GM19239 (cell line): ENCODE results near the gene KISS1R.
"Not testable (repeated sequence)": the region's sequence is repeated elsewhere in the genome, so short reads cannot be mapped to it uniquely, and the experiment has no call there.

Source experiments
- DNase-seq: peaks from one replicate; pipeline ENCODE4 v3.0.0; 2011; ENCODE audit warnings: low spot score; ENCODE audit not compliant: insufficient read length
- FAIRE-seq: peaks from 2 replicates; lab custom pipeline; 2011; peaks lifted over from hg19 to GRCh38; lab: Jason Lieb, UNC

KISS1R gene

DNA sequence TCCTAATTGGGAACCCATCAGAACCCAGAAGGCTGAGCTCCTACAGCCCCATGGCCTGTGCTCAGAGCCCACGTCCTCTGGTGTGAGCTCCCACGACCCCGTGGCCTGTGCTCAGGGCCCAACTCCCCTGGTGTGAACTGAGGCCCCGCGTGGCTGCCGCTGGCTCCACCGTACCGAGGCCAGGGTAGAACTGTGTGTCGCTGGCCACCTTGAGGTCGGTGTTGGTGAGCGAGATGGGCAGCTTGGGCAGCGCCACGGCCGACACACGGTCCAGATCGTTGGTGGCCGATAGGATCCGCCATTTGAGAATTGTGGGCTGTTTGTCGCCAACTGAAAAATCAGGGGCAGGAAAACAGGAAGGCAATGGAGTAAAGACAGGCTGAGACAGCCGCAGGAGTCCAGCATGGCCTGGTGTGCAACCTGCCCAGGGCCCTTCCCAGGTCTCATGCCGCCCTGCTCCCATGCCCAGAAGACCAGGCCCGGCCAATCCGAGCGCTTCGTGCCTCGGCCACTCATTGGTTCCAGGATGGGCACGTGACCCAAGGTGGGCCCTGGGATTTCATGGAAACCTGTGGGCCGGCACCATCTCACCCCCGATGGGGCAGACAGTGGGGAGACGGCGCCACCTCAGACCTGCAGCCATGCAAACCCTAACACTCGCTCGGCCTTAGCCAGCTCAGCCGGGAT is 35.6 kb upstream of the KISS1R start:
- FAIRE-seq, result no peak
- no peak for DNase-seq

DNA sequence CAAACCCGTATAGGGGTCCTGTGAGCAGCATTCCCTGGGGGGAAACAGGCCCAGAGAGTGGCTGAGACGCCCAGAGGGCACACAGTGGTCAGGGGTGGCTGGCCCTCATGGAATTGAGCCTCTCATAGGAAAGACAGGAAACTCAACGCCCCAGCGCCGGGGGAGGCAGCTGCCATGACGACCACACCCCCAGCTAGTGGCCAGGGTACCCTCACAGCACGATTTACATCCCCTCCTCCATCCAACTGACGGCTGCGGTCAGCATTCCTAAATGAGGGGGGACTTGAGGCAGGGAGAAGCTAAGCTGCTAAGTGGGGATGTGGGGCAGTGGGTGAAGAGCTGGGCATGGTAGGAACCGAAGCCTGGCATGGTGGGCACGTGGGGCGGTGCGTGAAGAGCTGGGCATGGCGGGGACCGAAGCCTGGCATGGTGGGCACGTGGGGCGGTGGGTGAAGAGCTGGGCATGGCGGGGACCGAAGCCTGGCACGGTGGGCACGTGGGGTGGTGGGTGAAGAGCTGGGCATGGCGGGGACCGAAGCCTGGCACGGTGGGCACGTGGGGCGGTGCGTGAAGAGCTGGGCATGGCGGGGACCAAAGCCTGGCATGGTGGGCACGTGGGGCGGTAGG is 34.1 kb upstream of the KISS1R start:
- DNase-seq (no peak), FAIRE-seq (no peak)

DNA sequence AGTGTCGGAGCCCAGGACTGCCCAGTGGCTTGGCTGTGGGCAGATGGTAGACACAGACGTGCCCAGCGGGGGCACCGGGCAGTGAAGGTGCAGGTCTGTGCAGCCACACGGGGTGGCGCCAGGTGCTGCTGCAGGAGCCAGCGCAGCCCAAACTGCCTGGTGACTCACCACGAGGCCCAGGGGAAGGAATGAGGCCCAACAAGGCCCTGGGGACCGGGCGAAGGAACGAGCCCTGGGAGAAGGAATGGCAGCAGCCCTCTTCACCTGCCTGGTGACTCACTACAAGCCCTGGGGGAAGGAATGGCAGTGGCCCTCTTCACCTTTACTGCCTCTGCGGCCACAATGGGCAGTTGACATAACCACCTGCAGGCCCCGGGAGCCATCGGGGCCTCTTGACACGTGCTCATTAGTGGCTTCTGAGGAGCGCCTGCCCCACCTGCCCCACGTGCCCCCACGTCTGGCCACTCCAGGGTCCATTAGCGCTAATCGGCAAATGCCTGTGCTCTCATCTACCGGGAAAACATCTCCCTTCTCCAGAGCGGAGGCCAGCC is 33.4 kb upstream of the KISS1R start:
- DNase-seq, result no peak
- FAIRE-seq, result no peak

DNA sequence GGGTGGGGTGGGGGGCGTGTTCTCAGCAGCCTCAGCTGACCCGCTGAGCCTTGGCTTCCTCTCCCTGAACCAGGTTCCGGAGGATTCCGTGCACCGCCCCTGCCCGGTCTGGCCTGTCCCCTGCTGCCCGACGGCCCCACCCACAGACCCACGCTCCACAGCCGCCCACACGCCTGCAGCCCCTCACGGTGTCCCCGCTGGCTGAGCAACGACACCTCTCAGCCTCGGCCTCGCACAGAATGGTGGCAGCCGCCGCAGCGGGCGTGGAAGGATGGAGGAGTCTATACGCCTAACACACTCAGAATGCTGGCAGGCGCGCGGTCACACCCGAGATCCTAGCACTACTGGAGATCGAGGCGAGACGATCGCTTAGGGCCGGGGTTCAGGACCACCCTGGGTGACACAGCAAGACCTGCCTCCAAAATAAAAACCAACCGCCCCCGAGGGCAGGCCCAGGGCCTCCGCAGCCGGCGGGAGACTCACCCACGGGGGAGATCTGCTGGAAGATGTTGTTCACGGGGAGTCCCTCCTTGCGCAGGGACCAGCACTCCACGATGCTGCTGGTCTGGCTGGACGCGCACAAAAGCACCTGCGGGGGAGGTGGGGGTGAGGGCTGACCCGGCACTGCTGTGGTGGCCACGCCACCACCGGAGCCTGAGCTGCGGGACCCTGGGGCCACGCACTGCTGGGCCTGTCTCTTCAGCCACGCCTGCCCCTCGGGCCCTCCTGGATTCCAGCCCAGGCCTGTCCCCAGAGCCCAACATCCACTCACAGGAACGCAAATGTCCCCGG is 32.5 kb upstream of the KISS1R start:
- FAIRE-seq, result no peak

DNA sequence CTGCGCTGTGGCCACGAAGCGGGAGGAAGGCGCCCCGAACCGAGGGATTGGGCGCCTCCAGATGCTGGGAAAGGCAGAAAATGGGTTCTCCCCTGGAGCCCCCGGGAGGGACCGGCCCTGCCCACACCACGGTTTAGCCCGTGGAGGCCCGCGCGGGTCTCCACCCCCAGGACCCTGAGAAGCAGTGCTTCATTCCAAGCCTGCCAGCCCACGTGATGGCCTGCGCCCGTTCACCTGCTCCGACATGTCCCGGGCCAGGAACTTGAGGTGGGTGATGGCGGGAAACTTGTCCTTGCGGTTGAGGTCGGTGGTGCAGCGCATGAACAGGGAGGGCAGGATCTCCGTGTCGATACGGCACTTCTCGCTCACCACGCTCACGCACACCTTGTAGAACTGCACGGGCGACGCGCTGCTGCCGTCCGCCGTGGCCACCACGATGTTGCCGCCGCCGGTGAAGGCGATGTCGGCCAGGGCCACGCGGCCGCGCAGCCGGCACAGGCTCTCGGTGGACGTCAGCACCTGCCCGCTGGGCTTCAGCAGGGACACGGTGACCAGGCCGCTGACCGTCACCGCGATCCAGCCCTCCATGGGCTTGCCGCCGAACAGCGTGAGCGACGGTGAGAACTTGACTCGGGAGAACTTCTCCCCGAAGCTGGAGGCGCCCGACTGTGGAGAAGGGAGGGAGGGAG is 31.5 kb upstream of the KISS1R start:
- DNase-seq (no peak), FAIRE-seq (no peak)

More for the DNA sequence above, 32.5 kb upstream of the KISS1R start:
- no peak for DNase-seq

DNA sequence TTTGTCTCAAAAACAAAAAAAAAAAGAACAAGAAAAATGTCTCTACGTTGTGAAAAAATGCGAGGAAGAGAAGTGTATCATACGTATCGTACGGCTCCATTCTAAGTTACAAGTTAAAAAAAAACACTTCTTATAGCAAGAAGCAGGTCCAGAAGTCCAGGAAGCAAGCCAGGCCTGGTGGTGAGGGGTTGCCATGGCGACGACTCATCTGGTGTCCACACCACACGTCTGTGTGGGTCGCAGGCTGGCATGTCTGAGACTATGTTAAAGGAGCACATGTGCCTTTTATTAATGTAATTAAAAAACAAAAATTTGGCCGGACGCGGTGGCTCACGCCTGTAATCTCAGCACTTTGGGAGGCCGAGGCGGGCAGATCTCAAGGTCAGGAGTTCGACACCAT is 30.1 kb upstream of the KISS1R start:
- DNase-seq (no peak), FAIRE-seq (no peak)

DNA sequence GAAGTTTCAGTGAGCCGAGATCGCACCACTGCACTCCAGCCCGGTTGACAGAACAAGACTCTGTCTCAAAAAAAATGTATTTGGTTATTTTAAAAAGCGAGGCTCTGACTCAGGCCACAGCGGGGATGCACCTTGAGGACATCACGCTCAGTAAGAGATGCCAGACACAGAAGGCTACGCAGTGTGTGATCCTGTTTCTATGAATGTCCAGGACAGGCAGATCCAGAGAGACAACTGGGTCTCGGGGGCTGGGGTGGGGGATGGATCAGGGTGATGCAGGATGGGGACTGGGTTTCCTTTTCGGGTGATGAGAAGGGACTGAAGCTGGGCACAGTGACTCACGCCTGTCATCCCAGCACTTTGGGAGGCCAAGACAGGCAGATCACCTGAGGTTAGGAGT is 29.5 kb upstream of the KISS1R start:
- DNase-seq (no peak), FAIRE-seq (no peak)

DNA sequence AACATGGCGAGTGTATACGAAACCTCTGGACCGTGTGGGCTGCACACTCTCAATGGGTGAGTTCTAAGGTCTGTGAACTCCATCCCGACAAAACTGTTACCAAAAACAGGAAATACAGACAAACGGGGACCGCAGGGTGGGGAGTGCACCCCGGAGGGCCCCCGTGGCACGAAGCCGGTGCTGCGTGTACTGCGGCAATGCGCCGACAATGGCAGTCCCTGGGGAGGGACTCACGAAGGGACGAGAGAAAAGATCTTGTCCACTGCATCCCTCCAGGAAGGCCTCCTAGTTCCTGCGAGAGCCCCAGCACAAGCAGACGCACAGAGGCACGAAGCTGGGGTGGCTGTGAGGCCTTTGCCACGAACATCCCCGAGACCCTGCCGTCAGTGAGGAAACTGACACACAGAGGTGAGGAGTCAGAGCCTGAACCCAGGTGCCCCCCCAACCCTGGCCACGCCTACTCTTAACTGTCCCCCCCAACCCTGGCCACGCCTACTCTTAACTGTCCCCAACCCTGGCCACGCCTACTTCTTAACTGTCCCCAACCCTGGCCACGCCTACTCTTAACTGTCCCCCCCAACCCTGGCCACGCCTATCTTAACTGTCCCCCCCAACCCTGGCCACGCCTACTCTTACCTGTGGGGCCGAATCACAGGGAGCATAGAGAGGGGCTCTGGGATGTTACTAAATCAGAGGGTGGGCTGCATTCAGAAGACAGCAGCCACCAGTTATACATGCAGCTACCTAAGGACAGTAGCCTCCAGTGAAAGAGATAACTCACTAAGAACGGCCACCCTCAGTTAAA is 28.4 kb upstream of the KISS1R start:
- DNase-seq, result no peak
- FAIRE-seq, result no peak

DNA sequence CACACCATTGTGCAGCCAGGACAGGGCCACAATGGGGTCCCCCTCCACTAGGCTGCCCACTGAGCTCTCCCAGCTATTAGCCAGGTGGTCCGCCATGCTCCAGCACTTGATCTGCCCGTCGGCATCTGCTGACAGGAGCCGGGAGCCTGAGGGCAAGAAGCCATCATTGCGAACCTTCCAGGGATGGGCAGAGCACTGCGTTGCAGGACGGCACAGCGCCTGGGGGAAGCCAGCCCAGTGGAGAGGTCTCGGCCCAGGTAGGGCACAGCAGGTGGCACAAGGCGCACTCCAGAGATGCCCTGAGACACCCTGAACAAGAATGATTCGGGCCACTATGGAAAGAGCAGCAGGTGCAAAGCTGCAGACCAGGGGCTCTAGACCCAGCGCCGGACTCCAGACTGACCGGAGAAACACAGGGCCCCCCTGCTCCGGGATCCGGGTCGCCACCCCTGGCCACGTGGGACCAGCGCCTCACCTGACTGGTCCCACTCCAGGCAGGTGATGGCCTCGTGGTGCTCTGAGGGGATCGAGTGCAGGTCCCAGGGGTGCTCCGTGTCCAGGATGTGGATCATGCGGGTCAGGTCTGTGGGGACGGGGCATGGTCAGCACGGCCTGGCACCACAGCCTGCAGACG is 27.4 kb upstream of the KISS1R start:
- DNase-seq (no peak), FAIRE-seq (no peak)

DNA sequence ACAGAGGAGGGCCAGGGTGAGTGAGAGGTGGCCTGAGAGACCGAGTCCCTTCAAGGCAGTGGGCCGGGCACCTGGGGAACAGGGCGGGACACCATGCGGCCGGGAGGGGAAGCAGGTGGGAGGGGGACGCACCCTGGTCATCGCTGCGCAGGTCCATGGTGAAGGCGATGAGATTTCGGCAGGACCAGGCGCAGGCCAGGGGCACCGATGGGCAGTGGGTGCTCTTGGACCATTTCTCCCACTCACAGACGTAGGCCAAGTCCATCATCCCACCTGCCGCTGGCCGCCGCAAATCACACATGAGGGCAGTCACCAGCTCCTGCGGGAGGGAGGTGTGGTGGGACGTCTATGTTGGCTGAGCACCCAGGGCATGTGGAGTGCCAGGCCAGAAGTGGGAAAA is 26.3 kb upstream of the KISS1R start:
- no peak for FAIRE-seq
- no peak for DNase-seq

DNA sequence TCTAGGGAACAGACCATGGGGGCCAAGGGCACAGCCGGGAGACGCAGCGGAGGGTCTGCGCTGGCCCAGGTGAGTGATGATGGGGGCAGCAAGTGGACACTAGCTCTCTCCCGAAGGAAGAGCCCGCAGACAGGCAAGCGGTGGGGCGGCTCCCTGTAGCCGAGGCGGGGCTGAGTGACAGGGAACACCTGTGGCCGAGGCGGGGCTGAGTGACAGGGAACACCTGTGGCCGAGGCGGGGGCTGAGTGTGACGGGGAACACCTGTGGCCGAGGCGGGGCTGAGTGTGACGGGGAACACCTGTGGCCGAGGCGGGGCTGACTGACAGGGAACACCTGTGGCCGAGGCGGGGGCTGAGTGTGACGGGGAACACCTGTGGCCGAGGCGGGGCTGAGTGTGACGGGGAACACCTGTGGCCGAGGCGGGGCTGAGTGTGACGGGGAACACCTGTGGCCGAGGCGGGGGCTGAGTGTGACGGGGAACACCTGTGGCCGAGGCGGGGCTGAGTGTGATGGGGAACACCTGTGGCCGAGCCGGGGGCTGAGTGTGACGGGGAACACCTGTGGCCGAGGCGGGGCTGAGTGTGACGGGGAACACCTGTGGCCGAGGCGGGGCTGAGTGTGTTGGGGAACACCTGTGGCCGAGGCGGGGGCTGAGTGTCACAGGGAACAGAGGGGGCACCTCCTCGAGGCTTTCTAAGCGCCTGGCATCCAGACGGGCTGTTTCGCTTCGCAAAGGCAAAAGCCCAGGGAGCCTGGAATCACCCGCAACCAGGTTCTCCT is 25.5 kb upstream of the KISS1R start:
- DNase-seq, FAIRE-seq: not testable (repeated sequence)

DNA sequence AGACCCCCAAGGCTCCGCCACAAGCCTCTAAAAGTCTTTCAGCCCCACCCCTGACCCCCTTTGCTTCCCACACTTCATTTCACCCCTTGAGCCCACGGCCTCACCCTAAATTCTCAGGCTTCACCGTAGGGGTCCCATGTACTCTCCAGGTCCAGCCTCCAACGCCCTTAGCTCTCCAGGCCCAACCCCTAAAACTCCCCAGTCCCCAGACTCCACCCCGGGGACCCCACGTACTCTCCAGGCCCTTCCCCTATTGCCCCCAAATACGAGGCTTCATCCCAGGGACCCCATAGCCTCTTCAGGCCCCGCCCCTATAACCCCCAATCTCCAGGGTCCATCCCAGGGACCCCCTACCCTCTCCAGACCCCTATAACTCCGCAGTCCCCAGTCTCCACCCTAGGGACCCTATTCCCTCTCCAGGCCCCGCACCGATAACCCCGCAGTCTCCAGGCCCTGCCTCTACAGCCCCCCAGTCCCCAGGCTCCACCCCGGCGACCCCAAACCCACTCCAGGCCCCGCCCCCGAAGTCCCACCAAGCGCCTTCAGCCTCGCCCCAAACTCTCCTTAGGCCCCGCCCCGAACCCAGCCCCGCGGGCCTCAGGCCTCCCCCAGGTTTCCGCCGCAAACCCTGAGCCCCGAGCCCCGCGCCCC is 24.8 kb upstream of the KISS1R start:
- no peak for DNase-seq
- FAIRE-seq, result no peak

DNA sequence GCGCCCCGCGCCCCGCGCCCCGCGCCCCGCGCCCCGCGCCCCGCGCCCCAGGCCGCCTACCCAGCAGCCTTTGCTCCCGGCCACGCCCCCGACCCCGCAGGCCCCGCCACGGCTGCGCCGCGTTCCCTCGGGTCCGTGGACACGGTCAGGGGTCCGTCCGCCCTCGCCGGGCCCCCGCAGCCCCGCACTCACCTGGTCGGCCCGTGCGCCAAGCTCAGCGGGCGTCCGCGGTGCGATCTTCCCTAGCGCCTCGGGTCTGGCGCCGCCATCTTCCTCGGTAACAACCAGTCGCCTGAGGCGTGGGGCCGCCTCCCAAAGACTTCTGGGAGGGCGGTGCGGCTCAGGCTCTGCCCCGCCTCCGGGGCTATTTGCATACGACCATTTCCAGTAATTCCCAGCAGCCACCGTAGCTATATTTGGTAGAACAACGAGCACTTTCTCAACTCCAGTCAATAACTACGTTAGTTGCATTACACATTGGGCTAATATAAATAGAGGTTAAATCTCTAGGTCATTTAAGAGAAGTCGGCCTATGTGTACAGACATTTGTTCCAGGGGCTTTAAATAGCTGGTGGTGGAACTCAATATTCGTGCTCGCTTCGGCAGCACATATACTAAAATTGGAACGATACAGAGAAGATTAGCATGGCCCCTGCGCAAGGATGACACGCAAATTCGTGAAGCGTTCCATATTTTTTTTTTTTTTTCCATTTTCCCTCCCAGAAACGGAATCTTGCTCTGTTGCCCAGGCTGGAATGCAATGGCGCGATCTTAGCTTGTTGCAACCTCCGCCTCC is 24.0 kb upstream of the KISS1R start, which contains the start of the genes MED16 and RNU6-9:
TSS of gene MED16 (minus strand) at position 294 of the 796 bp plus-strand sequence. CDS start 2,056 bp downstream, outside the sequence.
TSS of gene RNU6-9 (plus strand) at position 591 of the 796 bp plus-strand sequence.
- DNase-seq, result peak; percentile 100
- peak; percentile 94 for FAIRE-seq

DNA sequence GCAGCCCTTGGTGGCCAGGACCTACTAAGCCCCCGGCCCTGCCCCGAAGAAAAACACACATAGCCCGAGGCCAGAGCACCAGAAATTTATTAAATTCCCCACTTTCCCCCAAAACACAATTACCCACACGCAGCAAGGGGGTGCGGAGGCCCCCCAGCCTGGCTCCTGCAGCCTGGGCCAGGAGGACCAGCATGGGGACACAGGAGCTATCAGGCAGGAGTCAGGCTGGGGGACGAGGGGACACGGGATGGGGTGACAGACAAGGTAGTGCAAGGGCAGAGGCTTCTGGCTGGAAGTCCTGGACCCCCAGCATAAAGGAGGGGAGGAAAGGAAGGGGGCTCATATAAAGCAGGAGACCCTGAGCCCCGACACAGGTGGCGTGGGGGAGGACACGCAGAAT is 20.7 kb upstream of the KISS1R start:
- DNase-seq, result no peak
- no peak for FAIRE-seq

DNA sequence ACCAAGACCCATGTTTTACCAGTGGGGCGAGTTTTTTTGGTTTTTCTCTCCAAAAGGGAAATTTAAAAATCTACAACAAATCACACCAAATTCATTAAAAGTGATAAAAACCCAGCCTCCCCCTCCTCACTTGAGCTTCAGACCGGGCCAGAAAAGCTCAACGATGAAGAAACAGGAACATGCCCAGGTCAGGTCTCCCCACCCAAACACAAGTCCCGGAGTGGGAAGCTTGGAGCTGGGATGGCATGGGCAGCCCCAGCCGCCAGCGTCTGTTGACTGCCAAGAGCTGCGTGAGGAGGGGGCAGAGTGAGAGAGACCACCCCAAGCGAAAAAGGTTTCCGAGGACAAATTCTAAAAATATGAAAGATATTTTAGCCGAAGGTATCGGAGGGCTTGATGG is 20.1 kb upstream of the KISS1R start:
- no peak for DNase-seq
- no peak for FAIRE-seq

DNA sequence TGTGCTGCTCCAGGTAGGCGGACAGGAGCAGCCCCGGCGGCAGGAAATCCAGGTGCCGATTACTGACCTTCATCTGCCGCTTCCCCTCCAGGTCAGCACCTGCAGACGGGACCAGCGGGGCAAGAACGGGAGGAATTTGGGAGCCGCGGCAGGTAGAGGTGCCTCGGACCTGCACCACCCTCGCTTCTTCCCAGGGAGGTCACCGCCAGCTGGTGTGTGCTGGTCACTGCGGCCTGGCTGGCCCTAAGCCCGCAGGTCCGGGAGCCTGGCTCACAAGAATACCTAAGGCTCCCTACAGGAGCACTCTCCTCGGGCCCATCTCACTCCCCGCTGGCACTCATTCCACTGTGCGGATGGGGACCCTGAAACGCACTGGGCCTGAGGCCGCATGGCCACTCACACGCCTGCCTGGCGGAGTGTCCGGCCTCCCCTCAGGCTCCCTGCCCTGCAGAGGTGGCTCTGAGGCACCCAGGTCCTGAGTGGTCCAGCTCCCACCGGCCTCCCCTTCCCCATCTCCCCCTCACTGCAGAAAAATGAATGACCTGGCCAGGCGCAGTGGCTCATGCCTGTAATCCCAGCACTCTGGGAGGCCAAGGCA is 19.6 kb upstream of the KISS1R start:
- FAIRE-seq (no peak), DNase-seq (no peak)

DNA sequence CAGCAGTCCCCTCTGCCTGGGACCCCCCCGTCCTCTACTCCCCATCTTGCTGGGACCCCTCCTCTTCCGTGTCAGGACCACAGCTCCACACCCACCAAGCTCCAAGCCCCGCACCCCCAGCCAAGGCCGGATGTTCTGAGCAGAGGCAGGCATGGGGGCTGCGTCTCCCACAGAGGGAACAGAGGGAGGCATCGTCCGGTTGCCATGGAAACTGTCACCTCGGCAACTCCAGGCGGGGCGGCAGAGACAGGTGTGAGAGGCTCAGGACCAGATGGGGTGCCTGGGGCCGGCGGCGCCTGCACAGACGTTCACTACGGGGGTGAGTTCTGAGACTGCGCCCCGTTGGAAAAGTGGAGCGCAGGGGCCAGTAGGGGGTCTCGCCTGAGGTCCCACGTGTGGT is 18.5 kb upstream of the KISS1R start:
- no peak for FAIRE-seq
- DNase-seq, result no peak
